Vagina (tissue), 2 donors: ENCODE measurements around the gene KCNMB2. TPM values are rescaled to one million over a fixed set of nuclear protein-coding genes. Genes with fewer than 3 reads are reported as not detected.

Experiments used
- DNase-seq, 2 donors: peaks; one replicate each; pipeline ENCODE4 v3.0.0-alpha.2; 2017; ENCODE audit errors: extremely low spot score in 2 of 2
- H3K27ac ChIP-seq: fragments of 200-600 bp; sonication (generic); one replicate; pipeline ENCODE4 v1.5.1; 2019
- H3K27me3 ChIP-seq: fragments of 200-600 bp; sonication (generic); one replicate; pipeline ENCODE4 v1.5.1; 2019
- H3K36me3 ChIP-seq, 2 donors: fragments of 200-600 bp; sonication (generic); one replicate each; pipeline ENCODE4 v1.5.1; 2017 to 2019
- H3K4me1 ChIP-seq: fragments of 200-600 bp; sonication (generic); one replicate; pipeline ENCODE4 v1.5.1; 2019
- H3K4me3 ChIP-seq, 2 donors: fragments of 200-600 bp; sonication (generic); 1 replicate in 1 of 2; 2 replicates in 1 of 2; pipeline ENCODE4 v1.5.1; 2016 to 2019
- H3K9me3 ChIP-seq: fragments of 200-600 bp; sonication (generic); one replicate; pipeline ENCODE4 v1.5.1; 2019
- POLR2A ChIP-seq, 2 donors: fragments of 450-650 bp; IDR thresholded peaks; one replicate each; pipeline ENCODE4 v1.6.1; 2017; ENCODE audit warnings: antibody characterized with exemption in 2 of 2, mild to moderate bottlenecking in 2 of 2, moderate library complexity in 2 of 2
- POLR2AphosphoS5 ChIP-seq, 2 donors: sonication (generic); formaldehyde crosslinking; IDR thresholded peaks; one replicate each; pipeline ENCODE4 v1.9.0; 2017; ENCODE audit warnings: antibody characterized with exemption in 2 of 2, mild to moderate bottlenecking in 2 of 2, low read depth in 1 of 2; ENCODE audit not compliant: insufficient read depth in 1 of 2
- intact Hi-C: fragments of 100-400 bp; cut with DNase I; formaldehyde crosslinking; loops from one replicate; pipeline ENCODE4 v1.15.1; 2023
- total RNA-seq: library from RNA; depleted of rRNA; stranded (reverse); fragments of >200 nt; gene quantifications from one replicate; pipeline ENCODE4 v1.2.3, GENCODE V29; 2016
- TF ChIP-seq, protein P1 (sequence below), 3 experiments: fragments of 450-650 bp in 2 of 3; fragments of 200-600 bp in 1 of 3; sonication (generic) in 1 of 3; IDR thresholded peaks; one replicate each; pipeline ENCODE4 v1.5.1; 2017 to 2019; ENCODE audit warnings: antibody characterized with exemption in 3 of 3, mild to moderate bottlenecking in 2 of 3, moderate library complexity in 2 of 3

Gene KCNMB2
- total RNA-seq, 1 donor from 2014 or later, result 1.5 TPM

DNA sequence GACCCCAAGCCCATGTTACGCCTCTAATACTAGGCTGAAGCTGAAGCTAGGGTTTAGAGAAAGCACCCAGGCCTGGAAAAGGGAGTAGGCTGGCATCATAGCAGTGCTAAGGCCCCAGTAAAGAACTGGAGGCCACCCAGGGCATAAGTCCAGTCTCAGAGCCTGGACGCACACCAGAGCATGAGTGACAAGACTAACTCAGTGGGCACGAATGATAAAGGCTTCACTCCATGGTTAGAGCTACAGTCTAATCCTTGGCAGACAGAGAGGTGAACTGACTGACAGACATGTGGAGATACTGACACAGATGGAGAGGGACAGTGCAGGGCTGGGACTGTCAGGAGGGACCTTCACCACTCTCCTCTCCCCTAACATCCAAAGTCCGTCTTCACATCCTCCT is 139.8 kb downstream of the KCNMB2 start:
- no peak overlapping the region for H3K4me3 ChIP-seq
- no peaks in the 10 kb centered on the region for H3K36me3 ChIP-seq
- H3K27me3 ChIP-seq, result no peaks in the 10 kb centered on the region
- no peaks in the 10 kb centered on the region for H3K4me1 ChIP-seq
- H3K9me3 ChIP-seq, result no peaks in the 10 kb centered on the region
- no peak for DNase-seq
- no peak overlapping the region for H3K27ac ChIP-seq
- intact Hi-C loops, result no loop called here
- no peak for TF ChIP-seq POLR2AphosphoS5 (IDR thresholded peaks at IDR 0.05; ENCODE audit: insufficient read depth in 1 of 2, low read depth in 1 of 2)
- no peak for TF ChIP-seq POLR2A (IDR thresholded peaks at IDR 0.05)
- TF ChIP-seq, protein P1, sequence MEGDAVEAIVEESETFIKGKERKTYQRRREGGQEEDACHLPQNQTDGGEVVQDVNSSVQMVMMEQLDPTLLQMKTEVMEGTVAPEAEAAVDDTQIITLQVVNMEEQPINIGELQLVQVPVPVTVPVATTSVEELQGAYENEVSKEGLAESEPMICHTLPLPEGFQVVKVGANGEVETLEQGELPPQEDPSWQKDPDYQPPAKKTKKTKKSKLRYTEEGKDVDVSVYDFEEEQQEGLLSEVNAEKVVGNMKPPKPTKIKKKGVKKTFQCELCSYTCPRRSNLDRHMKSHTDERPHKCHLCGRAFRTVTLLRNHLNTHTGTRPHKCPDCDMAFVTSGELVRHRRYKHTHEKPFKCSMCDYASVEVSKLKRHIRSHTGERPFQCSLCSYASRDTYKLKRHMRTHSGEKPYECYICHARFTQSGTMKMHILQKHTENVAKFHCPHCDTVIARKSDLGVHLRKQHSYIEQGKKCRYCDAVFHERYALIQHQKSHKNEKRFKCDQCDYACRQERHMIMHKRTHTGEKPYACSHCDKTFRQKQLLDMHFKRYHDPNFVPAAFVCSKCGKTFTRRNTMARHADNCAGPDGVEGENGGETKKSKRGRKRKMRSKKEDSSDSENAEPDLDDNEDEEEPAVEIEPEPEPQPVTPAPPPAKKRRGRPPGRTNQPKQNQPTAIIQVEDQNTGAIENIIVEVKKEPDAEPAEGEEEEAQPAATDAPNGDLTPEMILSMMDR (IDR thresholded peaks at IDR 0.05), result no peak

DNA sequence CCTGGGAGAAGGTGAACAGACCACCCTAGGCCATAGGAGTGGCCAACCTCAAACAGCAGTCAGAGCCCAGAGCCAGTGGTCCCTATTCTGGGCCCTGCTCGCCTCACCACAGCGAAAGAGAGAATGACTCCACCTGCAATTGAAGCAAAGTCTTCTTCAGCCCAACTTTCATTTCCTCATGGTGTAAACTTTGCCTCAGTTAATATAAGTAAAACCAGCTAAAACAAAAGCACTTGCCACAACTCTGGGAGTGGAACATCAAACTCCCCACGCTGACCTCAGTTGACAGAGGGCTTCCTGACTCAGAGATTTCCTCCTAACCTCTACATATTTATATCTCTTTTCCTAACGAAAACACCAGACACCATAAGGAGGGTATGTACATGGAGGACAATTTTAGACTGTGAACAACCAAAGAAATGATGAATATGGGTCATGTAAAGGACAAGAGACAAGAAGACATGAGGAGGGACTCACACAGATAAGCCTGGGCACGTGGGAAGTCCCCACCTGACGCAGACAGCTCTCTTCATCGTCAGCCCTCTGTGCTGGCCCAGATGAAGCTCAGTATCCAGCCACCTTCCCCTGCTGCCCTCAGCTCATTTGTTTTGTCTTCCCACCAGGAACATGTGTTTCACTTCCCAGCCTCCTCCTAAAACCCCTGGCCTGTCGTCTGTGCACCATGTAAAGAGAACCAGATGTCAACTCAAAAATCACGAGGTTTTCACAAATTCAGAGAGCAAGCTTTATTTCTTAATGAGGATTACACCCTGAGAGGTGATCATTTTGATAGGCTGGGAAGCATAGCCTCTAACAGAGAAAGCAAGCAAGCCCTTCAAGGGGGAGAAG is 140.9 kb downstream of the KCNMB2 start:
- H3K4me1 ChIP-seq, result no peaks in the 10 kb centered on the region

DNA sequence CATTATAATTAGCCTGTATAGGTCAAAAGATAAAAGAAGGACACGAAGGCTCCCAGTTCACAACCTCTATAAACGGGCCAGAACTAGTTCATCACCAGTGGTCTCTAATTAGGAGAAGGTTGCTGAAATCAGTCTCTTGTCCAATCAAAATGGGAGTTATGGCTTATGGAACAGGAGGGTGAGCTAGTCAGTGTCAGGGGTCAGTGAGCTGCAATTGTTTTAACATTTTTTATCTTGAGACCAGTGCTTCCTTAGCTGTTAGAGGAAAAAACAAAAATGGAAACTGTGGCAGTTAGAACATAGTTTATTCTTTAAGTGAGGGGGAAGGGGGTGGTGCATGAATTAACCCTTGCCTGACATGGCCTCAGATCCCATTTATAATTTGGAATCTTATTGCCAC is 141.7 kb downstream of the KCNMB2 start:
- TF ChIP-seq POLR2AphosphoS5 (IDR thresholded peaks at IDR 0.05; ENCODE audit: insufficient read depth in 1 of 2, low read depth in 1 of 2) (no peak), POLR2A (IDR thresholded peaks at IDR 0.05) (no peak)
- TF ChIP-seq, protein P1 (IDR thresholded peaks at IDR 0.05), result no peak
- Histone ChIP-seq H3K27me3 (no peaks in the 10 kb centered on the region), H3K9me3 (no peaks in the 10 kb centered on the region), H3K4me1 (no peaks in the 10 kb centered on the region), H3K27ac (no peak overlapping the region), H3K4me3 (no peak overlapping the region), H3K36me3 (no peaks in the 10 kb centered on the region)
- no peak for DNase-seq
- intact Hi-C loops, result no loop called here

More for the DNA sequence above, 140.9 kb downstream of the KCNMB2 start:
- Histone ChIP-seq H3K4me3 (no peak overlapping the region), H3K36me3 (no peaks in the 10 kb centered on the region), H3K27ac (no peak overlapping the region), H3K9me3 (no peaks in the 10 kb centered on the region), H3K27me3 (no peaks in the 10 kb centered on the region)
- no peak for TF ChIP-seq POLR2A (IDR thresholded peaks at IDR 0.05)
- no peak for TF ChIP-seq POLR2AphosphoS5 (IDR thresholded peaks at IDR 0.05; ENCODE audit: insufficient read depth in 1 of 2, low read depth in 1 of 2)
- TF ChIP-seq, protein P1 (IDR thresholded peaks at IDR 0.05), result no peak
- intact Hi-C loops, result no loop called here
- no peak for DNase-seq

DNA sequence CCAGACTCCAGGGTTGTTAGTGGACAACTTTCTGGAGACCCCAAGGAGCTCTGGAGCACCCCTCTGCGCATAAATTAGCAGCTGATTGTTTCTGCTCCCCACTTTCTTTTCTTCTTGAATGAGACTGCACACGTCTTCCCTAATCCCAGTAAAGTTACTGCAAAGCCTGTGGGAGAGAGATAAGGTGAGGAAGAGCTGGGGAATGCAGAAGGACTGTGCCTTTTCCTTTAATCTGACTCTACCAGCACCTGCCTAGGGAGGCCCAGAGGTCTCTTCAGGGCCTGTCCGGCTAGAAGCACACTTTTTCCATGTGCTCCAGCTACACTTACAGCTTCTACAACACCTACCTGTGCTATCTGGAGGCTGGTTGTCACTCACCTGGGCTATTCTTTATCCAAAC is 143.8 kb downstream of the KCNMB2 start:
- no peak for DNase-seq

More for the DNA sequence above, 143.8 kb downstream of the KCNMB2 start:
- H3K9me3 ChIP-seq, result no peaks in the 10 kb centered on the region
- H3K4me1 ChIP-seq, result no peaks in the 10 kb centered on the region
- H3K36me3 ChIP-seq, result no peaks in the 10 kb centered on the region
- H3K4me3 ChIP-seq, result no peak overlapping the region
- TF ChIP-seq, protein P1 (IDR thresholded peaks at IDR 0.05), result no peak
- TF ChIP-seq POLR2AphosphoS5 (IDR thresholded peaks at IDR 0.05; ENCODE audit: insufficient read depth in 1 of 2, low read depth in 1 of 2), result no peak
- TF ChIP-seq POLR2A (IDR thresholded peaks at IDR 0.05), result no peak
- intact Hi-C loops, result no loop called here
- no peaks in the 10 kb centered on the region for H3K27me3 ChIP-seq
- no peak overlapping the region for H3K27ac ChIP-seq
